HepG2 (cell line): ENCODE data around the gene GUCA1A. TPM values are rescaled to one million over a fixed set of nuclear protein-coding genes. Genes with fewer than 3 reads are reported as not detected.
A peak's percentile ranks its signal among the peaks of the same experiment; 100 is the strongest.

Experiments
- EED ChIP-seq: sonication (generic); formaldehyde crosslinking; IDR thresholded peaks from 2 replicates; pipeline ENCODE4 v1.5.0; 2020; ENCODE audit warnings: mild to moderate bottlenecking, missing genetic modification reagents
- FOSL2 ChIP-seq: sonication (generic); formaldehyde crosslinking; IDR thresholded peaks from 2 replicates; pipeline ENCODE4 v1.4.0; 2020; ENCODE audit warnings: missing genetic modification reagents
- HHEX ChIP-seq: IDR thresholded peaks from 2 replicates; pipeline ENCODE4 v1.6.1; 2016; ENCODE audit warnings: control low read depth
- JUN ChIP-seq: sonication (generic); formaldehyde crosslinking; IDR thresholded peaks from 2 replicates; pipeline ENCODE4 v1.4.0; 2020; ENCODE audit warnings: mild to moderate bottlenecking, missing genetic modification reagents
- MAZ ChIP-seq, 2 experiments: sonication (generic) in 1 of 2; formaldehyde crosslinking in 1 of 2; IDR thresholded peaks; 2 replicates each; pipeline versions ENCODE4 v1.5.0 to v1.6.1; 2012 to 2020; ENCODE audit warnings: low read depth in 2 of 2, mild to moderate bottlenecking in 2 of 2, borderline replicate concordance in 1 of 2, improper control_type of control experiment in 1 of 2, low read length in 1 of 2, missing genetic modification reagents in 1 of 2, moderate library complexity in 1 of 2
- SNAPC2 ChIP-seq: sonication (generic); formaldehyde crosslinking; IDR thresholded peaks from 2 replicates; pipeline ENCODE4 v1.8.1; 2022; ENCODE audit warnings: mild to moderate bottlenecking, missing genetic modification reagents
- SOX6 ChIP-seq, 2 experiments: fragments of 450-650 bp in 1 of 2; sonication (generic) in 1 of 2; formaldehyde crosslinking in 1 of 2; IDR thresholded peaks; 2 replicates each; pipeline versions ENCODE4 v1.4.0 to v1.6.1; 2017 to 2020; ENCODE audit warnings: antibody characterized with exemption in 1 of 2, mild to moderate bottlenecking in 1 of 2, missing genetic modification reagents in 1 of 2
- TCF7 ChIP-seq: sonication (generic); IDR thresholded peaks from 2 replicates; pipeline ENCODE4 v1.6.1; 2016; ENCODE audit warnings: antibody characterized with exemption, low read depth
- TCF7L2 ChIP-seq: IDR thresholded peaks from 2 replicates; pipeline ENCODE4 v1.6.1; 2011; ENCODE audit warnings: mild to moderate bottlenecking, low read depth, low read length, moderate library complexity
- ZNF124 ChIP-seq: sonication (generic); formaldehyde crosslinking; IDR thresholded peaks from 2 replicates; pipeline ENCODE4 v1.4.0; 2020; ENCODE audit warnings: missing genetic modification reagents
- ZNF570 ChIP-seq: sonication (generic); formaldehyde crosslinking; IDR thresholded peaks from 2 replicates; pipeline ENCODE4 v1.4.0; 2020; ENCODE audit warnings: mild to moderate bottlenecking, missing genetic modification reagents, borderline replicate concordance
- ZNF572 ChIP-seq: sonication (generic); formaldehyde crosslinking; IDR thresholded peaks from 2 replicates; pipeline ENCODE4 v1.5.1; 2020; ENCODE audit warnings: mild to moderate bottlenecking, missing genetic modification reagents
- ZNF615 ChIP-seq: sonication (generic); formaldehyde crosslinking; IDR thresholded peaks from 2 replicates; pipeline ENCODE4 v1.5.0; 2020; ENCODE audit warnings: mild to moderate bottlenecking, missing genetic modification reagents, borderline replicate concordance
- ZNF782 ChIP-seq: sonication (generic); formaldehyde crosslinking; IDR thresholded peaks from 2 replicates; pipeline ENCODE4 v1.4.0; 2020; ENCODE audit warnings: missing genetic modification reagents, mild to moderate bottlenecking, borderline replicate concordance
- polyA plus RNA-seq, 8 experiments: library from polyadenylated mRNA; depleted of rRNA in 3 of 8; stranded (reverse) in 7 of 8; unstranded in 1 of 8; fragments of >200 nt; fragmentation: Illumina TruSeq in 4 of 8; extraction: Trizol in 4 of 8; gene quantifications; 2 replicates each; pipeline versions ENCODE4 v1.2.1 to v1.2.3, GENCODE V29; 2011 to 2016; ENCODE audit warnings: low read depth in 4 of 8, missing spikeins in 1 of 8, mixed read lengths in 1 of 8; ENCODE audit not compliant: insufficient read depth in 1 of 8
- total RNA-seq, 5 experiments: library from RNA; depleted of rRNA; stranded (reverse); fragments of >200 nt; fragmentation: Illumina TruSeq; extraction: Trizol; gene quantifications; 2 replicates each; pipeline ENCODE4 v1.2.3, GENCODE V29; 2016; ENCODE audit warnings: low read depth in 1 of 5
- TF ChIP-seq, protein P1 (sequence below): sonication (generic); formaldehyde crosslinking; IDR thresholded peaks from 2 replicates; pipeline ENCODE4 v1.4.0; 2020; ENCODE audit warnings: missing genetic modification reagents, borderline replicate concordance
- TF ChIP-seq, protein P2 (sequence below): sonication (generic); formaldehyde crosslinking; IDR thresholded peaks from 2 replicates; pipeline ENCODE4 v1.5.1; 2020; ENCODE audit warnings: mild to moderate bottlenecking, moderate library complexity, missing genetic modification reagents
- TF ChIP-seq, protein P3 (sequence below): sonication (generic); formaldehyde crosslinking; IDR thresholded peaks from 2 replicates; pipeline ENCODE4 v1.5.1; 2020; ENCODE audit warnings: mild to moderate bottlenecking, missing genetic modification reagents, moderate library complexity
- TF ChIP-seq, protein P4 (sequence below): sonication (generic); formaldehyde crosslinking; IDR thresholded peaks from 2 replicates; pipeline ENCODE4 v1.4.0; 2020; ENCODE audit warnings: missing genetic modification reagents, borderline replicate concordance
- TF ChIP-seq, protein P5 (sequence below): IDR thresholded peaks from 2 replicates; pipeline ENCODE4 v1.6.1; 2016; ENCODE audit warnings: mild to moderate bottlenecking, missing biosample characterization, missing genetic modification reagents

Gene GUCA1A
- total and polyA plus RNA-seq, 2 of the 13 experiments (the other 11 are each of a cell fraction or from before 2014, with no cell fraction given), result not detected

DNA sequence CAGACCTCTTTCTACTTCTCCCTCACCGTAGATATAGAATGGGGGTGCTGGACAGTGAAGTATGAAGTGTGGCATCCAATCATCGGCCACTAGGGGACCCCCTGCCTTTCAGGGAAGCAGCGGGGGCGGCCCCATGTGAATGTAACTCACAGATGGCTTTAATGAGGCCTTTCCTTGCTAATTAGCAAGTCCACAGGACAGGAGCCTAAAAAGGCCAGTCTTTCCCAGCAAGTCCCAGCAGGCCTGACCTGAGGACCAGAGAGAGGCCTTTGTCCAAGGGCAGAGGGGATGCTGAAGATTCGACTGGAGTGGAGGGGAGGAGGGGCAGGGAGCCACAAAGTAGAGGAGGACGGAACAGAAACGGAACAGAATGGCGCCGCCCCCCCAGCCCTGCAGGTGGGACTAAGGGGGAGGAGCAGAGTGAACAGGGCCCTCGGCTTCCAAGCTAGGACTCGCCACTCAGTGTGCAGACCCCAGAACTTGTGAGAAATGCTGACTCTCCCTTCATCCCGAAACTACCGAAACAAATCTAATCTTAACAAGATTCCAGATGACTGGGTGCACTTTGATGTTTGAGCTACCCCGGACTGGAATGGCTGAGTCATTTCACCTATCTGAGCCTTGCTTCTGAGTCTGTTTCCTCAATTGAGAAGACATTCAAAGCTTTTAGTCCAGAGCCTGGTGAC is 36.5 kb upstream of the GUCA1A start (continued):
- TF ChIP-seq, protein P1, sequence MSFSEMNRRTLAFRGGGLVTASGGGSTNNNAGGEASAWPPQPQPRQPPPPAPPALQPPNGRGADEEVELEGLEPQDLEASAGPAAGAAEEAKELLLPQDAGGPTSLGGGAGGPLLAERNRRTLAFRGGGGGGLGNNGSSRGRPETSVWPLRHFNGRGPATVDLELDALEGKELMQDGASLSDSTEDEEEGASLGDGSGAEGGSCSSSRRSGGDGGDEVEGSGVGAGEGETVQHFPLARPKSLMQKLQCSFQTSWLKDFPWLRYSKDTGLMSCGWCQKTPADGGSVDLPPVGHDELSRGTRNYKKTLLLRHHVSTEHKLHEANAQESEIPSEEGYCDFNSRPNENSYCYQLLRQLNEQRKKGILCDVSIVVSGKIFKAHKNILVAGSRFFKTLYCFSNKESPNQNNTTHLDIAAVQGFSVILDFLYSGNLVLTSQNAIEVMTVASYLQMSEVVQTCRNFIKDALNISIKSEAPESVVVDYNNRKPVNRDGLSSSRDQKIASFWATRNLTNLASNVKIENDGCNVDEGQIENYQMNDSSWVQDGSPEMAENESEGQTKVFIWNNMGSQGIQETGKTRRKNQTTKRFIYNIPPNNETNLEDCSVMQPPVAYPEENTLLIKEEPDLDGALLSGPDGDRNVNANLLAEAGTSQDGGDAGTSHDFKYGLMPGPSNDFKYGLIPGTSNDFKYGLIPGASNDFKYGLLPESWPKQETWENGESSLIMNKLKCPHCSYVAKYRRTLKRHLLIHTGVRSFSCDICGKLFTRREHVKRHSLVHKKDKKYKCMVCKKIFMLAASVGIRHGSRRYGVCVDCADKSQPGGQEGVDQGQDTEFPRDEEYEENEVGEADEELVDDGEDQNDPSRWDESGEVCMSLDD (CRISPR knock-in tag), result peak; percentile 37; the same call in 1 of the 2 replicates
- TF ChIP-seq HHEX (no peak), MAZ (IDR thresholded peaks at IDR 0.05; ENCODE audit: borderline replicate concordance, low read depth, low read length) (no peak), MAZ (CRISPR knock-in tag; IDR thresholded peaks at IDR 0.05; ENCODE audit: low read depth) (0 out of 2 replicates have a peak, but pooled peaks have one; percentile 31), ZNF124 (CRISPR knock-in tag) (no peak), SOX6 (IDR thresholded peaks at IDR 0.05) (no peak), SOX6 (CRISPR knock-in tag; IDR thresholded peaks at IDR 0.05) (peak; percentile 23), TCF7 (peak; percentile 53; the same call in 1 of the 2 replicates), SNAPC2 (CRISPR knock-in tag) (0 out of 2 replicates have a peak, but pooled peaks have one; percentile 38), EED (no peak), JUN (CRISPR knock-in tag) (peak; percentile 56; the same call in 1 of the 2 replicates), ZNF572 (CRISPR knock-in tag) (peak; percentile 77; the same call in 1 of the 2 replicates), ZNF570 (CRISPR knock-in tag) (no peak), ZNF782 (CRISPR knock-in tag) (peak; percentile 45; the same call in 1 of the 2 replicates), TCF7L2 (peak; percentile 41; the same call in 1 of the 2 replicates), ZNF615 (no peak), FOSL2 (peak; percentile 85)
- TF ChIP-seq, protein P2, sequence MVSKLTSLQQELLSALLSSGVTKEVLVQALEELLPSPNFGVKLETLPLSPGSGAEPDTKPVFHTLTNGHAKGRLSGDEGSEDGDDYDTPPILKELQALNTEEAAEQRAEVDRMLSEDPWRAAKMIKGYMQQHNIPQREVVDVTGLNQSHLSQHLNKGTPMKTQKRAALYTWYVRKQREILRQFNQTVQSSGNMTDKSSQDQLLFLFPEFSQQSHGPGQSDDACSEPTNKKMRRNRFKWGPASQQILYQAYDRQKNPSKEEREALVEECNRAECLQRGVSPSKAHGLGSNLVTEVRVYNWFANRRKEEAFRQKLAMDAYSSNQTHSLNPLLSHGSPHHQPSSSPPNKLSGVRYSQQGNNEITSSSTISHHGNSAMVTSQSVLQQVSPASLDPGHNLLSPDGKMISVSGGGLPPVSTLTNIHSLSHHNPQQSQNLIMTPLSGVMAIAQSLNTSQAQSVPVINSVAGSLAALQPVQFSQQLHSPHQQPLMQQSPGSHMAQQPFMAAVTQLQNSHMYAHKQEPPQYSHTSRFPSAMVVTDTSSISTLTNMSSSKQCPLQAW (CRISPR knock-in tag), result peak; percentile 47; the same call in 1 of the 2 replicates
- TF ChIP-seq, protein P3, sequence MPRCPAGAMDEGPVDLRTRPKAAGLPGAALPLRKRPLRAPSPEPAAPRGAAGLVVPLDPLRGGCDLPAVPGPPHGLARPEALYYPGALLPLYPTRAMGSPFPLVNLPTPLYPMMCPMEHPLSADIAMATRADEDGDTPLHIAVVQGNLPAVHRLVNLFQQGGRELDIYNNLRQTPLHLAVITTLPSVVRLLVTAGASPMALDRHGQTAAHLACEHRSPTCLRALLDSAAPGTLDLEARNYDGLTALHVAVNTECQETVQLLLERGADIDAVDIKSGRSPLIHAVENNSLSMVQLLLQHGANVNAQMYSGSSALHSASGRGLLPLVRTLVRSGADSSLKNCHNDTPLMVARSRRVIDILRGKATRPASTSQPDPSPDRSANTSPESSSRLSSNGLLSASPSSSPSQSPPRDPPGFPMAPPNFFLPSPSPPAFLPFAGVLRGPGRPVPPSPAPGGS (CRISPR knock-in tag), result 0 out of 2 replicates have a peak, but pooled peaks have one; percentile 17
- TF ChIP-seq, protein P4, sequence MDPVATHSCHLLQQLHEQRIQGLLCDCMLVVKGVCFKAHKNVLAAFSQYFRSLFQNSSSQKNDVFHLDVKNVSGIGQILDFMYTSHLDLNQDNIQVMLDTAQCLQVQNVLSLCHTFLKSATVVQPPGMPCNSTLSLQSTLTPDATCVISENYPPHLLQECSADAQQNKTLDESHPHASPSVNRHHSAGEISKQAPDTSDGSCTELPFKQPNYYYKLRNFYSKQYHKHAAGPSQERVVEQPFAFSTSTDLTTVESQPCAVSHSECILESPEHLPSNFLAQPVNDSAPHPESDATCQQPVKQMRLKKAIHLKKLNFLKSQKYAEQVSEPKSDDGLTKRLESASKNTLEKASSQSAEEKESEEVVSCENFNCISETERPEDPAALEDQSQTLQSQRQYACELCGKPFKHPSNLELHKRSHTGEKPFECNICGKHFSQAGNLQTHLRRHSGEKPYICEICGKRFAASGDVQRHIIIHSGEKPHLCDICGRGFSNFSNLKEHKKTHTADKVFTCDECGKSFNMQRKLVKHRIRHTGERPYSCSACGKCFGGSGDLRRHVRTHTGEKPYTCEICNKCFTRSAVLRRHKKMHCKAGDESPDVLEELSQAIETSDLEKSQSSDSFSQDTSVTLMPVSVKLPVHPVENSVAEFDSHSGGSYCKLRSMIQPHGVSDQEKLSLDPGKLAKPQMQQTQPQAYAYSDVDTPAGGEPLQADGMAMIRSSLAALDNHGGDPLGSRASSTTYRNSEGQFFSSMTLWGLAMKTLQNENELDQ (CRISPR knock-in tag), result peak; percentile 6; the same call in 1 of the 2 replicates
- TF ChIP-seq, protein P5, sequence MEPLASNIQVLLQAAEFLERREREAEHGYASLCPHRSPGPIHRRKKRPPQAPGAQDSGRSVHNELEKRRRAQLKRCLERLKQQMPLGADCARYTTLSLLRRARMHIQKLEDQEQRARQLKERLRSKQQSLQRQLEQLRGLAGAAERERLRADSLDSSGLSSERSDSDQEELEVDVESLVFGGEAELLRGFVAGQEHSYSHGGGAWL (CRISPR knock-in tag), result no peak
